Esophagus squamous epithelium (tissue), 4 donors: ENCODE data around the gene CLEC10A.

Experiments used
- POLR2A ChIP-seq, 4 donors: fragments of 450-650 bp; IDR thresholded peaks; one replicate each; pipeline ENCODE4 v1.6.1; 2017; ENCODE audit warnings: antibody characterized with exemption in 4 of 4, mild to moderate bottlenecking in 4 of 4, moderate library complexity in 3 of 4
- TF ChIP-seq, protein P1 (sequence below), 6 experiments: fragments of 450-650 bp in 4 of 6; fragments of 200-600 bp in 2 of 6; sonication (generic) in 2 of 6; IDR thresholded peaks; one replicate each; pipeline ENCODE4 v1.5.1; 2016 to 2019; ENCODE audit warnings: antibody characterized with exemption in 6 of 6, mild to moderate bottlenecking in 4 of 6, moderate library complexity in 4 of 6

DNA sequence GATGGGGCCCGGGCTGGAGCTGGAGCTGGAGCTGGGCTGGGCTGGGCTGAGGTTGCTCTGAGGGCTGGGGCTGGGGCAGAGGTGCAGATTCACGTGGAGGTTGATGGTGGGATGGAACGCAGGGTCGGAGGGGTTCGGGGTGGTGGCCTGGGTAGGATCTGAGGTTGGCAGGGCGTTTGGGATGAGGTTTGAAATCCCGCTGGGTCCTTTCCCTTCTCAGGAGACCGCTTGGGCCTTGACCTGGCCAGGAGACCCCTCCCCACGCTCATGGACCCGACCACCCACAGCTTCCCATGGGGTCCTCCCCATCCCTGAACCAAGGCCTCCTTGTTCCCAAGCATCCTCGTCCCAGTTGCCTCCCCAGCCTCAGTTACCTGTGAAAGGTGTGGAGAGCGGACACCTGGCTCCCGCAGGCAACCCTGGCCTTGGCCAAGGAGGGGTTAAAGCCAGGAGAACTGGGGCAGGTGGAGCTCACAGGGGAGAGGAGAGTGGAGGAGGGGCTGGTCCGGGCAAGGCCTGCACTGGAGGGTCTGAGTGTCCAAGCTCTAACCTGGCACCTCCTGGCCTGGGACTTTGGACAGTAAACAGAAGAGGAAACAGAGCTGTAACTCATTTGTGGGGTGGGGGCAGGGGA, 34.3 kb upstream of the CLEC10A start, which contains the start of gene ASGR2:
- TF ChIP-seq, protein P1, sequence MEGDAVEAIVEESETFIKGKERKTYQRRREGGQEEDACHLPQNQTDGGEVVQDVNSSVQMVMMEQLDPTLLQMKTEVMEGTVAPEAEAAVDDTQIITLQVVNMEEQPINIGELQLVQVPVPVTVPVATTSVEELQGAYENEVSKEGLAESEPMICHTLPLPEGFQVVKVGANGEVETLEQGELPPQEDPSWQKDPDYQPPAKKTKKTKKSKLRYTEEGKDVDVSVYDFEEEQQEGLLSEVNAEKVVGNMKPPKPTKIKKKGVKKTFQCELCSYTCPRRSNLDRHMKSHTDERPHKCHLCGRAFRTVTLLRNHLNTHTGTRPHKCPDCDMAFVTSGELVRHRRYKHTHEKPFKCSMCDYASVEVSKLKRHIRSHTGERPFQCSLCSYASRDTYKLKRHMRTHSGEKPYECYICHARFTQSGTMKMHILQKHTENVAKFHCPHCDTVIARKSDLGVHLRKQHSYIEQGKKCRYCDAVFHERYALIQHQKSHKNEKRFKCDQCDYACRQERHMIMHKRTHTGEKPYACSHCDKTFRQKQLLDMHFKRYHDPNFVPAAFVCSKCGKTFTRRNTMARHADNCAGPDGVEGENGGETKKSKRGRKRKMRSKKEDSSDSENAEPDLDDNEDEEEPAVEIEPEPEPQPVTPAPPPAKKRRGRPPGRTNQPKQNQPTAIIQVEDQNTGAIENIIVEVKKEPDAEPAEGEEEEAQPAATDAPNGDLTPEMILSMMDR (IDR thresholded peaks at IDR 0.05): no peak
- TF ChIP-seq POLR2A (IDR thresholded peaks at IDR 0.05): no peak
